ENCODE results near the gene ADAMTSL3. TPM values are rescaled to one million over a fixed set of nuclear protein-coding genes. Genes with fewer than 3 reads are reported as not detected.

Gene ADAMTSL3, protein sequence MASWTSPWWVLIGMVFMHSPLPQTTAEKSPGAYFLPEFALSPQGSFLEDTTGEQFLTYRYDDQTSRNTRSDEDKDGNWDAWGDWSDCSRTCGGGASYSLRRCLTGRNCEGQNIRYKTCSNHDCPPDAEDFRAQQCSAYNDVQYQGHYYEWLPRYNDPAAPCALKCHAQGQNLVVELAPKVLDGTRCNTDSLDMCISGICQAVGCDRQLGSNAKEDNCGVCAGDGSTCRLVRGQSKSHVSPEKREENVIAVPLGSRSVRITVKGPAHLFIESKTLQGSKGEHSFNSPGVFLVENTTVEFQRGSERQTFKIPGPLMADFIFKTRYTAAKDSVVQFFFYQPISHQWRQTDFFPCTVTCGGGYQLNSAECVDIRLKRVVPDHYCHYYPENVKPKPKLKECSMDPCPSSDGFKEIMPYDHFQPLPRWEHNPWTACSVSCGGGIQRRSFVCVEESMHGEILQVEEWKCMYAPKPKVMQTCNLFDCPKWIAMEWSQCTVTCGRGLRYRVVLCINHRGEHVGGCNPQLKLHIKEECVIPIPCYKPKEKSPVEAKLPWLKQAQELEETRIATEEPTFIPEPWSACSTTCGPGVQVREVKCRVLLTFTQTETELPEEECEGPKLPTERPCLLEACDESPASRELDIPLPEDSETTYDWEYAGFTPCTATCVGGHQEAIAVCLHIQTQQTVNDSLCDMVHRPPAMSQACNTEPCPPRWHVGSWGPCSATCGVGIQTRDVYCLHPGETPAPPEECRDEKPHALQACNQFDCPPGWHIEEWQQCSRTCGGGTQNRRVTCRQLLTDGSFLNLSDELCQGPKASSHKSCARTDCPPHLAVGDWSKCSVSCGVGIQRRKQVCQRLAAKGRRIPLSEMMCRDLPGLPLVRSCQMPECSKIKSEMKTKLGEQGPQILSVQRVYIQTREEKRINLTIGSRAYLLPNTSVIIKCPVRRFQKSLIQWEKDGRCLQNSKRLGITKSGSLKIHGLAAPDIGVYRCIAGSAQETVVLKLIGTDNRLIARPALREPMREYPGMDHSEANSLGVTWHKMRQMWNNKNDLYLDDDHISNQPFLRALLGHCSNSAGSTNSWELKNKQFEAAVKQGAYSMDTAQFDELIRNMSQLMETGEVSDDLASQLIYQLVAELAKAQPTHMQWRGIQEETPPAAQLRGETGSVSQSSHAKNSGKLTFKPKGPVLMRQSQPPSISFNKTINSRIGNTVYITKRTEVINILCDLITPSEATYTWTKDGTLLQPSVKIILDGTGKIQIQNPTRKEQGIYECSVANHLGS (N-terminal part only)
- total RNA-seq (10 to 100 TPM in 1 of 2 donors, 1 to 10 TPM in 1; 7.1 to 19.0 TPM), polyA plus RNA-seq (1 to 10 TPM; 3.5 to 8.8 TPM)

DNA sequence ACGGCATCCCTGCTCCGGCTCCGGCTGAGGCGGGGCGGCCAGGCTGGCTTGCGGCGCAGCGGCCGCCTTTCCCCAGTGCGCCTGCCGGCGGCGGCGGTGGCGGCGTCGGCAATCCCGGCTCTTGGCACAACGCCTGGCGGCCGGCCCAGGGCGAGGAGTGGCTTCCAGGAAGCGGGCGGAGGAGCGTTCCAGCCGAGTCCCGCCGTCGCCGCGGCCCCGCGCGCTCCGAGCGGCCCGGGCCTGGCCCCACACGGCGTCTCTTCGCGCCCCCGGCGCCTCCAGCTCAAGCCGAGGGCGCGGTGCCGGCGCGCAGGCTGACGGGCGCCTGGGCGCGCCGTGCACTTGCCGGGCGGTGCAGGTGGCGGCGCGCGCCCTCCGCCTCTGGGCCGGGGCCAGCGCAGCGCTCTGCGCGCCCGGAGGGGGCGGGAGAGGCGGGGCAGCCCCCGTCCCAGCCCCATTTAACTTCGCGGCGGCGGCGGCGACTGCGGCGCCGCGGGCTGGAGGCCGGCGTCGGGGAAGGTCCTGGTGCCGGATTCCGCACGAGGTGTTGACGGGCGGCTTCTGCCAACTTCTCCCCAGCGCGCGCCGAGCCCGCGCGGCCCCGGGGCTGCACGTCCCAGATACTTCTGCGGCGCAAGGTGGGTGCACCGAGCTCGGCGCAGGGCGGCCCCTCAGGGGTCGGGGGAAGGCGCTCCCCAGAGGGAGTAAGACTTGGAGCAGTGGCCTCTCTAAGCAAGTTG is at the start of gene ADAMTSL3:
Gene ADAMTSL3 (plus strand): TSS at position 485 of the 740 bp plus-strand sequence. CDS start 1,639 bp downstream, outside the sequence.
- peaks cover 10 to 40% (median 32%) of the 10 kb centered on the region in 4 donors for H3K4me1 ChIP-seq (ENCODE audit: control insufficient read depth in 4 of 4, insufficient read depth in 4 of 4, low read length in 3 of 4)
- TF ChIP-seq, protein P1, sequence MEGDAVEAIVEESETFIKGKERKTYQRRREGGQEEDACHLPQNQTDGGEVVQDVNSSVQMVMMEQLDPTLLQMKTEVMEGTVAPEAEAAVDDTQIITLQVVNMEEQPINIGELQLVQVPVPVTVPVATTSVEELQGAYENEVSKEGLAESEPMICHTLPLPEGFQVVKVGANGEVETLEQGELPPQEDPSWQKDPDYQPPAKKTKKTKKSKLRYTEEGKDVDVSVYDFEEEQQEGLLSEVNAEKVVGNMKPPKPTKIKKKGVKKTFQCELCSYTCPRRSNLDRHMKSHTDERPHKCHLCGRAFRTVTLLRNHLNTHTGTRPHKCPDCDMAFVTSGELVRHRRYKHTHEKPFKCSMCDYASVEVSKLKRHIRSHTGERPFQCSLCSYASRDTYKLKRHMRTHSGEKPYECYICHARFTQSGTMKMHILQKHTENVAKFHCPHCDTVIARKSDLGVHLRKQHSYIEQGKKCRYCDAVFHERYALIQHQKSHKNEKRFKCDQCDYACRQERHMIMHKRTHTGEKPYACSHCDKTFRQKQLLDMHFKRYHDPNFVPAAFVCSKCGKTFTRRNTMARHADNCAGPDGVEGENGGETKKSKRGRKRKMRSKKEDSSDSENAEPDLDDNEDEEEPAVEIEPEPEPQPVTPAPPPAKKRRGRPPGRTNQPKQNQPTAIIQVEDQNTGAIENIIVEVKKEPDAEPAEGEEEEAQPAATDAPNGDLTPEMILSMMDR (IDR thresholded peaks at IDR 0.05; ENCODE audit: low read depth, low read length, missing input control): peak; percentile 14
- TF ChIP-seq FOXA2 (IDR thresholded peaks at IDR 0.05): no peak
- peak within 1 kb of the TSS; percentile 63 to 78 (median 63) for H3K4me3 ChIP-seq (ENCODE audit: low read depth in 1 of 3, low read length in 3 of 3)
- no peaks in the 10 kb centered on the region for H3K27me3 ChIP-seq (ENCODE audit: control insufficient read depth in 4 of 4, insufficient read depth in 4 of 4, low read length in 3 of 4)
- H3K9ac ChIP-seq (ENCODE audit: low read depth in 1 of 2, low read length in 2 of 2): peak within 1 kb of the TSS; percentile 56 to 58
- WGBS: 3% methylated on average over 105 of the region's 105 CpGs
- H3K27ac ChIP-seq (ENCODE audit: low read depth in 1 of 2, low read length in 2 of 2): peak within 1 kb of the TSS; percentile 81 to 85
- peak; percentile 56 for DNase-seq (ENCODE audit: low spot score)
- H3K36me3 ChIP-seq (ENCODE audit: control insufficient read depth in 4 of 4, insufficient read depth in 3 of 4, low read depth in 1 of 4, low read length in 3 of 4): no peaks in the 10 kb centered on the region
- H3K9me3 ChIP-seq (ENCODE audit: control insufficient read depth in 4 of 4, low read length in 3 of 4): no peaks in the 10 kb centered on the region

DNA sequence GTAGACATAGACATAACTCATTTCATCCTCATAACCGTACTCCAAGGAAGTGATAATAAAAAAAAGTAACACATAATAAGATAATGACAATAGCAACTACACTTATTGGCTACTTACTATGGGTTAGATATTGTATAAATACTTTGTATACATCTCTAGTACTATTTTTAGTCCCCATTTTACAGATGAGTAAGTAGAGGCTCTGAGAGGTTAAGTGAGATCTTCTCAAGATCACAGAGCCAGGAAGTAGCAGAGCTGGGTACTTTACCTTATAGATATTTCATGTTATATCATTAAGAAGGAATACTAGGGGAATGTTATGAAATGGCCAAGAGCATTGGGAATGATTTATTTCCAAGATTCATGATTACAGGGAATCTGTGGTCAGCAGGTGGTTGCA is 49.4 kb upstream of the ADAMTSL3 start:
- Histone ChIP-seq H3K4me3 (ENCODE audit: low read depth in 1 of 3, low read length in 3 of 3) (no peak overlapping the region), H3K27ac (ENCODE audit: low read depth in 1 of 2, low read length in 2 of 2) (no peak overlapping the region), H3K9ac (ENCODE audit: low read depth in 1 of 2, low read length in 2 of 2) (no peak overlapping the region), H3K4me1 (ENCODE audit: control insufficient read depth in 4 of 4, insufficient read depth in 4 of 4, low read length in 3 of 4) (no peaks in the 10 kb centered on the region), H3K9me3 (ENCODE audit: control insufficient read depth in 4 of 4, low read length in 3 of 4) (peaks cover 0 to 3% (median 0%) of the 10 kb centered on the region in 4 donors), H3K36me3 (ENCODE audit: control insufficient read depth in 4 of 4, insufficient read depth in 3 of 4, low read depth in 1 of 4, low read length in 3 of 4) (no peaks in the 10 kb centered on the region), H3K27me3 (ENCODE audit: control insufficient read depth in 4 of 4, insufficient read depth in 4 of 4, low read length in 3 of 4) (peaks cover 0 to 6% (median 0%) of the 10 kb centered on the region in 4 donors)
- WGBS: 88% methylated on average over 1 of the region's 1 CpG
- DNase-seq (ENCODE audit: low spot score): no peak
- no peak for TF ChIP-seq HNF4G (IDR thresholded peaks at IDR 0.05)
- TF ChIP-seq, protein P2, sequence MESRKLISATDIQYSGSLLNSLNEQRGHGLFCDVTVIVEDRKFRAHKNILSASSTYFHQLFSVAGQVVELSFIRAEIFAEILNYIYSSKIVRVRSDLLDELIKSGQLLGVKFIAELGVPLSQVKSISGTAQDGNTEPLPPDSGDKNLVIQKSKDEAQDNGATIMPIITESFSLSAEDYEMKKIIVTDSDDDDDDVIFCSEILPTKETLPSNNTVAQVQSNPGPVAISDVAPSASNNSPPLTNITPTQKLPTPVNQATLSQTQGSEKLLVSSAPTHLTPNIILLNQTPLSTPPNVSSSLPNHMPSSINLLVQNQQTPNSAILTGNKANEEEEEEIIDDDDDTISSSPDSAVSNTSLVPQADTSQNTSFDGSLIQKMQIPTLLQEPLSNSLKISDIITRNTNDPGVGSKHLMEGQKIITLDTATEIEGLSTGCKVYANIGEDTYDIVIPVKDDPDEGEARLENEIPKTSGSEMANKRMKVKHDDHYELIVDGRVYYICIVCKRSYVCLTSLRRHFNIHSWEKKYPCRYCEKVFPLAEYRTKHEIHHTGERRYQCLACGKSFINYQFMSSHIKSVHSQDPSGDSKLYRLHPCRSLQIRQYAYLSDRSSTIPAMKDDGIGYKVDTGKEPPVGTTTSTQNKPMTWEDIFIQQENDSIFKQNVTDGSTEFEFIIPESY (IDR thresholded peaks at IDR 0.05): no peak
- TF ChIP-seq FOXA1 (IDR thresholded peaks at IDR 0.05): no peak
